GF-D8 (cell line): ENCODE results near the gene AIG1.
A peak's percentile ranks its signal among the peaks of the same experiment; 100 is the strongest.
"Not testable (repeated sequence)": the region's sequence is repeated elsewhere in the genome, so short reads cannot be mapped to it uniquely, and the experiment has no call there.

Experiments used
- DNase-seq: peaks from one replicate; lab custom pipeline; 2025; lab: John Stamatoyannopoulos, UW

The AIG1 gene

DNA sequence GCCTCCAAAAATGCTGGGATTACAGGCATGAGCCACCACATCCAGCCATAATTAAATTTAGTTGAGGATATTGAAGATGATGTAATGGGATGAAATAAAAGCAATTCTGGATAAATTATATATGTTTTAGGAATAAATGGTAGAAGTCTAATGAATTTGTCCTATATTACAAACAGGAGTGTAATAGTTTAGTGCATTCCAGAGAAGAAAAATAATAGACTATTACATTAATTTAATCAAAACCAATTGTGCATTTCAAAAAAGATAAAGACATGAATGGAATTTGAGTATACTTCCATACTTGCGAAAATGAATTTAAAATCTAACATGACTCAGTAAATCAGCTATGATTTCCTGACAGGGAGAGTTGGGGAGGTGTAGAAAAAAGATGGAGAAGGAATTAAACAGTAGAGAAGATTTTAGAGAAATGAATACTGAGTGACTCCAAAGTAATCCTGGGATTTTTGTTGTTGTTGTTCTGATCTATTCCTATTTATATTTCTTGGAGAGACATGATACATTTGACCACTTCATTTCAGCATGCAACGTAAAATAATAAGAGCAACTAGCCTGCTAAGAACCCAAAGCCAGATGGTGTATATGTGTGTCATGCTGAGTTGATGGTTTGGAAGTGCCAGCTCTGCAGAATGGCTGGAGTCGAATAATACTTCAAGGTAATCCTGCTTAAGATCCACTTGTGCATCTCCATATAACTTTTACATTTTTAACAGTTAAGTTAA is 67.4 kb downstream of the AIG1 start:
- no peak for DNase-seq

DNA sequence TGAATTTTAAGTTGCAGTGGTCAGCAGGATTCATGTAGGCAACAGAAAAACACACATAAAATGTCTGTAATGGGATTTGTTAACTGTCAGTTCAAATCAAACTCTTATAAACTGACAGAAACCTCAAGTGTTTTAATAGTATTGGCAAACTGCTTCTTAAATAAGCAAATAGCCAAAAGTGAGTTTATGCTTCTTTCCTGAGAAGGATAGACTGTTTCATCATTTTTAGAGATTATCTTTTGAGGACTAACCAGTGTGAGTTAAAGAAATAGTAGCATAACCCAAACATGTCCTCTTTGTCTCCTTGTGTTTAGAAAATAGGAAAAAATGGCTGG is 68.0 kb downstream of the AIG1 start:
- DNase-seq = no peak

DNA sequence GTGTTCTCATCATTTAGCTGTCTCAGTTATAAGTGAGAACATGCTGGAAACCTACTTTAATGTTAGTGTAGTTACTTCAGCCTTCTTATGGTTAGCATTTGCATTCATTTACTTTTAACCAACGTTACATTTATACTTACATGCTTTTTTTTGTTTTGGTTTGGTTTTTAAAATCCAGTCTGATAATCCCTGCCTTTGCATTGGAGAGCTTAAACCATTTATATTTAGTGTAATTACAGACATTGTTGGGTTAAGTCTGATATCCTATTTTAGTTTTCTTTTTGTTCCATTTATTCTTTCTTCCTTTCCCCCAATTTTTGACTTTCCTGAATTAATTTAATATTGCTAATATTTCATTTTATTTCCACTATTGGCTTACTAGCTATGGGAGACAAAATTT is 70.2 kb downstream of the AIG1 start:
- no peak for DNase-seq

DNA sequence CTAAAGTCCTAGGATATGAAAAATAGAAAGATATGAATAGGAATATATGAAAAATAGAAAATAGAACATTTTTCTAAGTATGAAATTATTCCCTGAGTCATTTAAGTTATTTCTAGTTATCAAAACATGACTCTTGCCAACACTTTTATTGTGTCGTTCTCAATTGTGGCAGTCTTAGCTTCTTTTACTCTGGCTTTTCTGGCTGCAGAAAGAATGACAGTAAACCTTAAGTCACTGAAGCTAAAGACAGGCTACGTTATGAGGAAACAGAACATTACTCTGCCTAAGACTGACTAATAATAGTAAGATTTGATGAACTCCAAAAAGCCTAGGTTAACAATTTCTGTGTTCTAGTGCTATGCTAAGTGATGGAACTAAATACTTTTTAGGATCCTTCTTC is 74.6 kb downstream of the AIG1 start:
- no peak for DNase-seq

DNA sequence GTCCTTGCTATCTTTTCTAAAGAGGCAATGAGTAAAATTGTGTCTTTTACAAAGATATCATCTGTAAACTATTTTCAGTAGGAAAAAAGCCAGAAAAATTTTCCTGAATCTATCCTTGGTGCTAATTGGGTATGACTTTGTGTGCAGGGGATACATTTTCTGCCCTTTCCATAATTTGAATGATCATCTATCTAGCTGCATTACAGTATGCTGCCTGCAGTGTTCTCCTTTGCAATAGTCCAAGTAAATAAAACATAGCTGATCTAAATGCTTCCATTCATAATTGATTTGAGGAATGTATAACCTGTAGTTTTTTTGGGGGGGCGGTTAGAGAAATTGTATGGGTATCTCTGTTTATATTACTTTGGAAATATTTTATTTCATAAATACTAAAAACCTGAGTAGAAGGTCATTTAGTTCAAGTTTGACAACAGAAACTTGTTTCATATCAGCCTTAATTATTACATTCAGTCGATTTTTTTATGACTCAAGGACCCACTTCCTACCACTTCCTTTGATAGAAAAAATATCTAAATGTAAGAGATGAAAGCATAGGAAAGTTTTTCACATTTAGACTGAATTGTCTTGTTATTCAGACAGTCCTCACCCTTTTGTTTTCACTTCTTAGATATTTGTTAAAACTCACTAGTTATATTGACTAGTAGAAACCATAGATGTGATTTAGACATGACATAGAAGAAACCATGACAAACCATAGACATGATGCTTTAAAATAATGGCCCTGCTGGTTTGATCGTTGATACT is 75.3 kb downstream of the AIG1 start:
- DNase-seq = no peak

DNA sequence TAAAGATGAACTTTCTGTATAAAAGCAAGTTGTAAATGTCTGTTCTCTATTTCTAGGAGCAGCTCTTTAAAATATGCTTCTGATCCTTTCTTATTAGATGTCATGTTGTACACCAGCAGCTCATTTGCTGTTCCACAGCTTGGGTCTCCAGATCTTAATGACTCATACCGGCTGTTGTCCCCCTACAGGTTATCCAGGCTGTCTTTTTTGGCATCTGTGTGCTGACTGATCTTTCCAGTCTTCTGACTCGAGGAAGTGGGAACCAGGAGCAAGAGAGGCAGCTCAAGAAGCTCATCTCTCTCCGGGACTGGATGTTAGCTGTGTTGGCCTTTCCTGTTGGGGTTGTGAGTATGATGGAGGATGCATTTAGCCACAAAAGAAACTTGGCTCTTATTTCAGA is 76.0 kb downstream of the AIG1 start:
- no peak for DNase-seq

DNA sequence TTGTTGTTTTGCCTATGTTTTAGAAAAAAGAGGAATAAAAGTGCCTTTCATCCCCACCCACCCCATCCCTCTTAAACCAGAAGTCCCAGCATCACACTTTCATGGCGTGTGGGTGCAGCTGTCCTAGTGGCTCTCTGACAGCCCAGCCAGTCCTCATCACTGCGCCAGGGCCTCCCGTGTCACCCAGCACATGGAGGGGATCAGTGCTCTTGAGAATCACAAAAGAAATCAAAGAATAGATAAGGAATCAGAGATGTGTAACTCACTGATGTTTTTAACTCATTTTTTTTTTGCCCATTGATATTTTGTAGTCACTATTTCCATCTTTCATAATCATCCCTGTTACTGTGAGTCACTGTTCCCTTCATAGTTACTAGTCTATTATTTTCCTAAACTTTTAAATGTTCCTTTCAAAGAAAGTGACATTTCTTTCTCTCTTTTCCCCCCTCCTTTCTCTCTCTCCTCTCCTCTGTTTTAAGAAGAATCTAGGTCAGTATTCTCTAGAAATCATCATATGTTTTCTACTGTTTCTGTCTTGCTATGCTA is 78.6 kb downstream of the AIG1 start:
- no peak for DNase-seq

DNA sequence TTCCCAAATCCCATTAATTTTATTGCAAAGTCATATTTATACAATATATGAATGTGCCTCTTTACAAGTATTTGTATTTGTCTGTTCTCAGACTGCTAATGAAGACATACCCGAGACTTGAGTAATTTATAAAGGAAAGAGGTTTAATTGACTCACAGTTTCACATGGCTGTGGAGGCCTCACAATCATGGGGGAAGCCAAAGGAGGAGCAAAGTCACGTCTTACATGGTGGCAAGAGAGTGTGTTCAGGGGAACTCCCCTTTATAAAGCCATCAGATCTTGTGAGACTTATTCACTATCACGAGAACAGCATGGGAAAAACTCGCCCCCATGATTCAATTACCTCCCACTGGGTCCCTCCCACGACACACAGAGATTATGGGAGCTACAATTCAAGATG is 79.2 kb downstream of the AIG1 start:
- DNase-seq = not testable (repeated sequence)

DNA sequence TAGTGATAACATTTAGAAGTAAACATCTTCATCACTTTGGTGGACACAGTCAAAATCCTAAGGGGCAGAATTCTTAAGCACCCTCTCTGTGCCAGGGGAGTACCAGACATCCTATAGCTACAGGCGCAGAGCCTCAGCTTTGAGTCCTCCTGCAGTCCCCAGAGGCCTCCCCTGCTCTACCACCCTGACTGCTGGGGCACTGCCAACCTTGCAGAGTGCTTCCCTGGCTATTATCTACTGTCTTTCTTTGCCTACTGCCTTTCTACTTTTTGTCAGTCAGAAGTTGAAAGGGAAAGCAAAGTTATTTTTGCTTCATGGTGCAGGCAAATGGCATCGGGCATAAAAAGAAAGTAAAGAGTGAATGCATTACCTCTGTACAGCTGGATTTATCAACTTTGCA is 80.1 kb downstream of the AIG1 start:
- DNase-seq = no peak

DNA sequence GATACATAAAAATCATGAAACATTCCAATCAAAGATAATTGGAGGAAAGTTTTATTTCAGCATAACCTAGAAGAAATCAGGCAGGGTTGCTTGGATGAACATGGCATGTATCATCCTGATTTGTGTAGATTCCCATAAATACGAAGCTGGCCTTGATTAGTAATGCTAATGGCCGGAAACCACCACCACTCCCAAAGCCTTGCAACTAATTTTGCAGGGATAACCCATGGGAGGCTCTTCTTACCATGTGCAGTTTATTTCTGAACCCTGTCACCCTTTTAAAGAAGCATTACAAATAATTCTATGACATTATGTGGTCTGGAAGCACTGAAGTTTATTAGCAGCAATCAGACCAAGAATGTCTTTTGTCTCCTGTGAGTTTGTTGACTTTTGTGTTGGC is 80.8 kb downstream of the AIG1 start:
- DNase-seq = no peak

DNA sequence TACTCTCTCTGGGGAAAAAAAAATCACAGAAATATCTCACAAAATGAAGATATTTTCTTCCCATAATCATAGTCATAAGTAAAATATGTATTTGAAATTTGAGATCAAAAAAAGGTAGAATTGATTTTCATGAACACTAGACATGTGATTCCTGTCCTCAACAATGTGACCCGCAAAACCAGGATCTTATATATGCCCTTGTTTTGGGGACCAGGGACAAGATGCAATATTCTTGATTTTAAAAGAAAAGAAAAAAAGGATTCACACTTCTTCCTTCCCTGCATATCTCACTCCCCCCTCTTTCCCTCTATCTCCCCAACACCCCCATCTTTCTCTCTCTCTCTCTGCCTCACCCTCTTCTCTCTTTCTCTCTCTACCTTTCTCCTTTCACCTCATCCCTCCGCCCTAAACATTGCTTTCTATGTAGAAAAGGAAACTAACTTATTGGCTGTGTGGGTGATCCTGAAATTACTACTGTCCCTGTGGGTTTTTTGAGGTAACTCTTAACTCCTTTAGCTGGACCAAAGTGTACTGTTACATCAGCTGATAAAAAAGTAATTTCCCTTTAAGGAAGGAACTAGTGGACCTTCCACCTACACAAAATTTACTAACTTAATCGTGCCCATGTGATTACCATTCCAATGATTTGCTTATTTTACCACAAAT is 85.6 kb downstream of the AIG1 start:
- no peak for DNase-seq

DNA sequence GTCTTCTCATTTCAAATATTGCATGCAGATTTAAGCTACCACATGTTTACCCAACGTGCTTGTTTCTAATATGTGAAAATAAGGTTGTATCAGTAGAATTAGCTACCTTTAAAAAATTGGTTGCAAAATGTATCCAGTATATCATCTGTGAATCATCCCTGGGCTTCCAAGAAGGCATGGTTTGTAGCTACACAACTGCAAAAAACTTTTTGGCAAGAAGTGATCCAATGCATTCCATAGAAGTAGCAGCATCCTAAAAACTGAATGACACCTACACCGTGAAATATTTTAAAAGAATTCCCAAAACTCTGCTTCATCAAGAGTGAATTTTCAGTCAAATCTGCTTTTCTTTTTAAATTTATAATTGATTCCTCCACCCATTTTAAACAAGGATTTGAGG is 89.1 kb downstream of the AIG1 start:
- no peak for DNase-seq

DNA sequence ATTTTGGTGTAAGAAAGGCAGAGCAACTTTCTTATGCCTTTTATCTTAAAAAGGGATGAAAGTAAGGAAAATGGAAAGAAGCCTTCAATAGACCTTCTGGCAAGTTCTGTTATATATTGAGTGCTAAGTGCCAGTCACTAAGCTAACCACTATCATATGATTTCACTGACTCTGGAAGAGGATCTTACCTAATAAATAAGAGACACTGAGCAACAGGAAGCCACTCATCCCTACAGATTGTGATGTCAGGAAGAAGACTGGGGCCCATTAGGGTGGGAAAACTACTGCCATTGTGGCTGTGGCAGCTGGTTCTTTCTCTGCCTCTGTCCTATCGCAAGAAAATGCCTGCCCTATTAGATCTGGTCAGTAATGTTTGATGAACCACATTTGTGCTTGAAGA is 89.6 kb downstream of the AIG1 start:
- DNase-seq = peak; percentile 33

DNA sequence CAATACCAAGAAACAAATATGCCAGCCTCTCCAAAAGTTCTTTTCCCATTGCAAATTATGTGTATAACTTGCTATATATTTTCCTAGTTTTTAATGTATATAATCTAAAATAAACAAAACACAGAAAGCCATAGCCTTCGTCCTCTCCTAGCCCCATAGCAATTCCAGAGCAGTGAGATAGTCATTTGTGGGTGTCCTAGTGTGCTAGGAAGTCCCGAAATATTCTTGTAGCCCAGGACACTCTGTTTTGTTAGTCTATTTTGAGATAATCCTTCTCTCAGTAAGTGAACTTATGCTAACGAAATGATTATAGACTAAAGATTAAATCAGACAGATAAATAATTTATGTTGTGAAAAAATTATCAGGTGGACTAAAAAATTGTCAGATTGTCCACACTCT is 90.7 kb downstream of the AIG1 start:
- DNase-seq = no peak

DNA sequence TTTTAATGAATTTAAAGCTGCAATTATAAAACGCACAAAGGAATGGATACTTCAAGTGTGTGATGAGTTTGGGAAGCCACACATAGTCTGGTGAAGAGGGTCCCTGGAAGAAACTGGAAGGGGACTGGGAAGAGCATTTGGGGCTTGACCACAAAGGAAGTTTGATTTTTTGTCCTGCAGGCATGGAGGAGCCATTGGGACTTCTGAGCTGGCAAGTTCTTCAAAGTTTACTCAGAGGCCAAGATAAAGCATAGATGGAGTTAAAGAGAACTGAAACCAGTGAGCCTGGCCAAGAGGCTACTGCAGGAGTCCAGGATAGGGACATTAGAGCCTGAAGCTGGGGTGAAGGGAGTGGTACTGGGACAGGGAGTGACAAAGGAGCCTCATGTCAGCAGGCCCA is 95.0 kb downstream of the AIG1 start:
- no peak for DNase-seq

DNA sequence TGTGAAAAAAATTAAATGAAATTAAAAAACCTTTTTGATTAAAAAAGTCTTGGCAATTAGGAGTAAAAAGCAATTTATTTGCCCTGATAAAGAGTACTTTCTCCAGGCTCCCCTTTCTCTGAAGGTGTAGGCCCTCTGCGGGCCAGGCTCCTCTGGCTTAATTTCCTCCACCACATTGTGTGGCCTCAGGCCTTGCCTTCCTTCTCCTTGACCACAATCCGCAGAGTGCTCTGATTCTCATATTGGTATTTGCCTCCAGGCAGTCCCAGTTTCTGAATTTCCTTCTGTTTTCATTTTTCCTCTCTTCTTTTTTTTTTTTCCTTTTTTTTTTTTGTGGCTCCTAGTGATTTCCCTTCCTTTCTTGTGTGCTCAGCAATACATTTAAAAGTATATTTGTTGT is 96.4 kb downstream of the AIG1 start:
- DNase-seq = no peak

DNA sequence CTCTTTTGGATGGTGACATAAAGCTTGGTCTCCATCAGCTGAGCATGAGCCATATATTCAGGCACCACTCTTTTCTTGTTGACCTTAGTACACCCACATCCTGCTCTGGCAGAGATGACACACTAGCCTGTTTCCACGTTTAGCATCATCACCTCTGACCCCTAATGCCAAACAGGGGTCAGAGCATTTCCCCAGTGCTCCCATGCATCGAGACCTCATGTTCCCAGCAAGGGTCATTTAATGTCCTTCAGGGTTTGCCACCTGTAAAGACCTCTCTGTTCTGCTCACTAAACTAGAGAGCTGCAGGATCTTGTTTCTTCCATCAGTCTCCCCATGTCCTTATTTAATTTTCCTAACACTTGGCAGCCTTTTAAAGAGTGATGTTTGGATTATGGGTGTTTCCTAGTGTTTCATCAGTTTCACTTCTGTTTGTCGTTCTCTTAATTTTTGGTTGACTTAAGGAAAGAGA is 97.5 kb downstream of the AIG1 start:
- no peak for DNase-seq

DNA sequence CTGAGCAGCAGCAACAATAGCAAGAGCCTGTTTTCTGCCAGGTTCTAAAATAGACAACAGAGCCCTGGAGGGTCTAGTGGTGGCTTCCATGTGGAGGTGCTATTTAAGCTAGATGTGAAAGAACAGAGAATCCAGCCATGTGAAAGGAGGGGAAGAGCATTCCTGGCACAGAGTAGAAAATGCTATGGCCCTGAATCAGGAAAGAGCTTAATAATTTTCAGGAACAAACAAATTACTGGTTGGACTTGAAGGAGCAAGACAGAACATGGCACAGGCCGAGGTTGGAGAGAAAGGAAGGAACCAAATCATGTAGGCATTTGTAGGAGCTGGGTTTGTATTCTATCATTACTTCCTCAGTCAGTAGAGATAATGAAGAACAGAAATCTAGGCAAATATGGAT is 98.3 kb downstream of the AIG1 start:
- DNase-seq = no peak

DNA sequence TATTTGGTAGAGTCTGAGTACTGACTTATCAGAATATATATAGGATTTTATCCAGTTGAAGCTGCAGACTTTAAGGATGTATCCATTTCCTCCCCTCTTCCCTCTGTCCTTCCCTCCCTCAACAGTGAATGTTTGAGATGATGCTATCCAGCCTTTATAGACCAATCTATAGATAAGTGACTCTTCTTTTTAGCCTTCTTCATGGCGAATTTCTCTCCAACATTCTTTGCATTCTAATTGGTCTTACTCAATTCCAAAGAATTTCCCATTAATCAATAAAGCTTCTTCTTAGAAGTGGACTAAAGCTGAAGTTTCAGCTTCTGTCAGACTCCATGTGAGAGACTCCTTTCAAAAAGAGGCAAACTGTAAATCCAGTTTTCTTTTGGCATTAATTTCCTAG is 99.3 kb downstream of the AIG1 start:
- no peak for DNase-seq

DNA sequence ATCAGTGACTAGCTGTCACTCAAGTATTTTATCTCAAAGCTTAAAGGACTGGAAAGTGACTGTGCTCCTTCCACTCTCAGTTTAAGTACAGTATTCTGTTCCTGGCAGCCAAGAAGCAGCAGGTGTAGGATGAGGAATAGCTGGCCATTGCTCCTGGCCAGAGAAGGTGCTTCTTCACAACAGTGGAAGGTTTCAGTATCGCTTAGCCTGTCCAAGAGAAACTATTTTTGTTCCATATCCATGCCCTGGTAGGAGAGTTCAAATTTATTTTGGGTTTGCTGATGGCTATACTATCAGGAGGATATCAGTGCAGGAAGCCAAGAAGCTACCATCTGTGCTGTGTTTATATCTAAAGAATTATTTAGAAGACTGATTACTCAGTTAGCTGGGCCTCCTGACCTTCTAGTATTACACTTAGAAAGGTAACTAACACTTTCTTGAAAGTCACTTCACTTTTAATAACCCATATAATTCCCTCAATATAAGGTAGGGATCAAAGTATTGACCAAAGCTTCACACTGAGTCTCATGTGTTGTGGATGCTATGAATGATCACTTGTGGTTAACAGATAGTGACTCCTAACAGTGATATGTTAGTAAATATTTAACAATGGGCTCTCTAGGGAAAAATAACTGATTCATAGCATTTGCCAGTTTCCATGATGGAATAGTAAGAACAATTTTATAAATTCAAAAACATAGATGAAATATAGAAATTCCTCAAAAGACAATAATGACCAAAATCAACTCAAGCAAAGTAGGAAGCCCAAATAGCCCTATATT is 99.9 kb downstream of the AIG1 start:
- no peak for DNase-seq

DNA sequence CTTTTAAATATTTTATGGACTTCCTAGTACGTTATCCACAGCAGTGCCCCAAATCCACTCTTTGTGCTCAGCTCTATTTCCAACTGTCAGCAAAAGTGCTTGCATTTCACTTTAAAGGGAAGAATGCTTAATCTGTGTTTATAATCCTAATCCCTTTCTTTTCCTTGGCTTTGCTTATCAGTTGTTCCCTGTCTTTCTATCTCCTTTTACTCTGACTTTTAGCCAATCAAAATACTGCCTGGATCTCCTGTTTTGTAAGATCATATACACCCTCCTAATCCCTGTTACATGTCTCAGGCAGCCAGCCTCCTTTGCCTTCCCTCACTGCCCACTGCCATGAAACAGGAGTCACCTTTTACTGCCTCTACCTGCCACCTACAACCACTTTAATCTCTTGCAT is 102.9 kb downstream of the AIG1 start:
- no peak for DNase-seq

DNA sequence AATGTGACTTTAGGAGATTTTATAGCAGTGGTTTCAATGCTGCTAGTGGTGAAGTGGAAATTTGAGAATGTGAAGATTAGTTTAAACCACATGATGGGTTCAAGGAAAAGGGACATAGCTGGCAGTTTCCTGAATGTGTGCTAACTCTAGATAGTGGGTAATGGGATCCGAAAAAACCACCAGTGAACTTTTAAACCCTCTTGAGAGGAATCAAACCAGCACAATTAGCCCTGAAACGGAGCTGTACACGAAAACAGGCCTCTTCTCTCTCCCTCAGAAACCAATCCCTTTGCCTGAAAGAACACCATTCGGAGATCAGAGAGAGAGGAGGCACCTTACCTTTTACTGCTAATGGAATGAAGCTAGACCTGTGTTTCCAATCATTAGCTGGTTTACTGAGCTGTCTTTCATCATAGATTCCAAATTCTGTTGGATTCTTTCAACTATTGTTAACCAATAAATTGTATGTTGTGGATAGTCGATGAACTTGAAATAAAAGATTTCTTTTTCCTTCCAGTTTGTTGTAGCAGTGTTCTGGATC is 103.9 kb downstream of the AIG1 start:
- peak; percentile 71 for DNase-seq
